Skeletal muscle cell (primary cell): Measurements from ENCODE around the gene BFAR.
"Not testable (repeated sequence)": the region's sequence is repeated elsewhere in the genome, so short reads cannot be mapped to it uniquely, and the experiment has no call there.

Experiments
- DNase-seq: peaks from one replicate; pipeline ENCODE4 v3.0.0-alpha.2; 2010; ENCODE audit warnings: low read depth
- H3K4me3 ChIP-seq: 2 replicates; pipeline ENCODE4 v1.5.1; 2011; ENCODE audit warnings: low read depth, mild to moderate bottlenecking, control low read depth, low read length, moderate library complexity

BFAR gene

GRCh38 chr16:14635395-14636165, 2.8 kb downstream of the BFAR start:
- no peak overlapping the region for H3K4me3 ChIP-seq

GRCh38 chr16:14636179-14636950, 3.6 kb downstream of the BFAR start:
- not testable (repeated sequence) for H3K4me3 ChIP-seq, DNase-seq

More at GRCh38 chr16:14635395-14636165, 2.8 kb downstream of the BFAR start:
- DNase-seq, result no peak

- DNase-seq, H3K4me3 ChIP-seq: not testable (repeated sequence)
Observed at GRCh38 chr16:14636951-14637240, 4.1 kb downstream of the BFAR start.

- H3K4me3 ChIP-seq, result no peak overlapping the region
- no peak for DNase-seq
Observed at GRCh38 chr16:14640538-14640937, 7.8 kb downstream of the BFAR start.

- no peak overlapping the region for H3K4me3 ChIP-seq
- DNase-seq, result no peak
Observed at GRCh38 chr16:14641206-14641605, 8.5 kb downstream of the BFAR start.

- DNase-seq, result no peak
Observed at GRCh38 chr16:14641926-14642325, 9.2 kb downstream of the BFAR start.

GRCh38 chr16:14649816-14650215, 17.1 kb downstream of the BFAR start:
- no peak for DNase-seq
- no peak overlapping the region for H3K4me3 ChIP-seq

More at GRCh38 chr16:14641926-14642325, 9.2 kb downstream of the BFAR start:
- no peak overlapping the region for H3K4me3 ChIP-seq

GRCh38 chr16:14650629-14651028, 17.9 kb downstream of the BFAR start:
- H3K4me3 ChIP-seq, result no peak overlapping the region
- DNase-seq, result no peak

- DNase-seq, result no peak
- H3K4me3 ChIP-seq, result no peak overlapping the region
Observed at GRCh38 chr16:14652726-14653125, 20.0 kb downstream of the BFAR start.

- no peak overlapping the region for H3K4me3 ChIP-seq
- no peak for DNase-seq
Observed at GRCh38 chr16:14658063-14658462, 25.3 kb downstream of the BFAR start.

GRCh38 chr16:14667347-14668266, 34.9 kb downstream of the BFAR start:
- H3K4me3 ChIP-seq, result no peak overlapping the region
- DNase-seq, result no peak

- DNase-seq, result no peak
- no peak overlapping the region for H3K4me3 ChIP-seq
Observed at GRCh38 chr16:14668556-14669223, 35.9 kb downstream of the BFAR start.

GRCh38 chr16:14669776-14670175, 37.0 kb downstream of the BFAR start:
- DNase-seq, result no peak

GRCh38 chr16:14672403-14672971, 39.7 kb downstream of the BFAR start:
- H3K4me3 ChIP-seq, result no peak overlapping the region
- no peak for DNase-seq

More at GRCh38 chr16:14669776-14670175, 37.0 kb downstream of the BFAR start:
- no peak overlapping the region for H3K4me3 ChIP-seq

- no peak overlapping the region for H3K4me3 ChIP-seq
- DNase-seq, result no peak
Observed at GRCh38 chr16:14676633-14677032, 43.9 kb downstream of the BFAR start.

- H3K4me3 ChIP-seq, result no peak overlapping the region
- DNase-seq, result no peak
Observed at GRCh38 chr16:14677627-14678026, 44.9 kb downstream of the BFAR start.

- no peak for DNase-seq
- H3K4me3 ChIP-seq, result no peak overlapping the region
Observed at GRCh38 chr16:14678748-14679497, 46.2 kb downstream of the BFAR start.

GRCh38 chr16:14680396-14680795, 47.6 kb downstream of the BFAR start:
- DNase-seq, result not testable (repeated sequence)

More at GRCh38 chr16:14680396-14680795, 47.6 kb downstream of the BFAR start:
- H3K4me3 ChIP-seq, result not testable (repeated sequence)
